ENCODE measurements around the gene GJB6. TPM values are rescaled to one million over a fixed set of nuclear protein-coding genes. Genes with fewer than 3 reads are reported as not detected.

The GJB6 gene
- total RNA-seq, 4 donors from 2014 or later, result 0.54 to 4.3 (median 1.7) TPM

DNA sequence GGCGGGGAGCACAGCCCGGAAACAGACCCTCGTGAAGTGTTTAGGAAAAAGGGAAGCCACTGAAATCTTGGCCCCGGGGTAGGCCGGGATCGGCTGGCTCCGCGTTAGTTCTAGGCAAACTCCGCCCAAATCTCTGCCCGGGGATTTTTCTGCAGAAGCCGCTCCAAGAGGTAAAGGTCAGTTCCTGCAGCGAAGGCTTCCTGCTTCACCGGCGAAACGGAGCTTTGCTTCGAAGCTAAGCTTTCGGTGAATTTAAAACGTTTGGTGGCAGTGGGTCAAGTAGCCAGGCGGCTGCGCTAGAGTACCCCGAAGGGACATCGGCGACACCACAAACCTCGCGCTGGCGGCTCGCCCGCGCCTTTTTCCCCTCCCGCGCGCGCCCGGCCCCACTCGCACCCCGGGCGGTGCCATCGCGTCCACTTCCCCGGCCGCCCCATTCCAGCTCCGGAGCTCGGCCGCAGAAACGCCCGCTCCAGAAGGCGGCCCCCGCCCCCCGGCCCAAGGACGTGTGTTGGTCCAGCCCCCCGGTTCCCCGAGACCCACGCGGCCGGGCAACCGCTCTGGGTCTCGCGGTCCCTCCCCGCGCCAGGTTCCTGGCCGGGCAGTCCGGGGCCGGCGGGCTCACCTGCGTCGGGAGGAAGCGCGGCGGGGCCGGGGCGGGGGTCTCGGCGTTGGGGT lies 39.8 kb downstream of the GJB6 start:
- TF ChIP-seq, protein P1, sequence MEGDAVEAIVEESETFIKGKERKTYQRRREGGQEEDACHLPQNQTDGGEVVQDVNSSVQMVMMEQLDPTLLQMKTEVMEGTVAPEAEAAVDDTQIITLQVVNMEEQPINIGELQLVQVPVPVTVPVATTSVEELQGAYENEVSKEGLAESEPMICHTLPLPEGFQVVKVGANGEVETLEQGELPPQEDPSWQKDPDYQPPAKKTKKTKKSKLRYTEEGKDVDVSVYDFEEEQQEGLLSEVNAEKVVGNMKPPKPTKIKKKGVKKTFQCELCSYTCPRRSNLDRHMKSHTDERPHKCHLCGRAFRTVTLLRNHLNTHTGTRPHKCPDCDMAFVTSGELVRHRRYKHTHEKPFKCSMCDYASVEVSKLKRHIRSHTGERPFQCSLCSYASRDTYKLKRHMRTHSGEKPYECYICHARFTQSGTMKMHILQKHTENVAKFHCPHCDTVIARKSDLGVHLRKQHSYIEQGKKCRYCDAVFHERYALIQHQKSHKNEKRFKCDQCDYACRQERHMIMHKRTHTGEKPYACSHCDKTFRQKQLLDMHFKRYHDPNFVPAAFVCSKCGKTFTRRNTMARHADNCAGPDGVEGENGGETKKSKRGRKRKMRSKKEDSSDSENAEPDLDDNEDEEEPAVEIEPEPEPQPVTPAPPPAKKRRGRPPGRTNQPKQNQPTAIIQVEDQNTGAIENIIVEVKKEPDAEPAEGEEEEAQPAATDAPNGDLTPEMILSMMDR (IDR thresholded peaks at IDR 0.05), result no peak
- TF ChIP-seq POLR2A (IDR thresholded peaks at IDR 0.05), result no peak
- peak overlapping the region; percentile 40 to 90 (median 64) for H3K4me3 ChIP-seq (replicated peaks in 1 of 3)
- WGBS, 2 donors, result 0 to 4% methylated on average over 17 to 42 of the region's 73 CpGs
- no peak overlapping the region for H3K27ac ChIP-seq
- intact Hi-C loops (cut with DNase I), result loop anchor here (5.0 kb wide), 1 partner anchor 290 kb away; no protein-coding TSS in a partner anchor
- H3K9me3 ChIP-seq, result no peaks in the 10 kb centered on the region
- H3K27me3 ChIP-seq, result no peaks in the 10 kb centered on the region
- peak; percentile 39 to 40 for DNase-seq
- H3K4me1 ChIP-seq, result peaks cover 5 to 22% of the 10 kb centered on the region in 2 donors
- H3K36me3 ChIP-seq, result no peaks in the 10 kb centered on the region

DNA sequence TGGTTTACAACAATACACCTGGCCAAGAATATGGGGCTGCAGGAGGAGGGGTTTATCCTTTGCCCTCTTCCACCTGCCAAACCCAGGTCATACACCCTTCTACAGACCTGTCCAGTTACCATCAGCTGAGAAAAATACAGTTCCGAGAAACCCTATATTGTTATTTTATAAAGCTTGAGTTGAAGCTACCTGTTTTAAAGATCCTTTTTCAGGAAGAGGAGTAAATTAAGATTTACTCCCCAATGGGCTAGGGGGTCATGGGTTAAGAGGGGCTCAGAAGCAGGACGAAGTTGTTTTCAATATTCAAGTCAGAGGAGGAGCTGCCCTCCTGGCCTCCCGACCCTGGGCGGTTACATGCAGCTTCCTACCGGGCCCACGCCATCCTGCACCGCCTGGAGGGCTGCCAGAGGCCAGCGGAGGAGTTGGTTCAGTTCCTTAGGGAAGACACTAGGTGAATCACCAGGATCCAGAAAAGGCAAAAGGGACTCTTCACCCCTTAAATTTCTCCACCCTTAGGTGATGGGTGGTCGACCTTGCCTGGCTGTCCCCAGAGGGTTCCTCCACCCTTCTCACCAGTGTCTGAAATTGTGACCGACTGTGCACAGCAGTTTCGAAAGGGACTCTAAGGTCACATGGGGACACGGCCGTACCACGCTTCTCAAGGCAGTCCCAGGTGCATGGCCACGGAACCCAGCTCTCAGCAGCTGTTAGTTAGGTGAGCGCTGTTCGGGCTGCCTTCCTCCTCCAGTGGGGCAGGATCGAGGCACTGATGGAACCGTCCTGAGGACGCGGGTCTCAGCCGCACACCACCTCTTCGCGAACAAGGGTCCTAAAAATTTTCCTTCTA lies 40.6 kb downstream of the GJB6 start:
- Histone ChIP-seq H3K9me3 (no peaks in the 10 kb centered on the region), H3K27me3 (no peaks in the 10 kb centered on the region), H3K36me3 (no peaks in the 10 kb centered on the region), H3K4me1 (peaks cover 5 to 22% of the 10 kb centered on the region in 2 donors), H3K27ac (no peak overlapping the region), H3K4me3 (replicated peaks in 1 of 3) (peak overlapping the region; percentile 40 to 90 (median 64))
- WGBS, 2 donors, result 38 to 41% methylated on average over 22 to 23 of the region's 24 CpGs
- peak; percentile 17 to 29 for DNase-seq
- TF ChIP-seq, protein P1 (IDR thresholded peaks at IDR 0.05), result no peak
- TF ChIP-seq POLR2A (IDR thresholded peaks at IDR 0.05), result no peak
- intact Hi-C loops (cut with DNase I), result loop anchor here (5.0 kb wide), 1 partner anchor 291 kb away; no protein-coding TSS in a partner anchor

DNA sequence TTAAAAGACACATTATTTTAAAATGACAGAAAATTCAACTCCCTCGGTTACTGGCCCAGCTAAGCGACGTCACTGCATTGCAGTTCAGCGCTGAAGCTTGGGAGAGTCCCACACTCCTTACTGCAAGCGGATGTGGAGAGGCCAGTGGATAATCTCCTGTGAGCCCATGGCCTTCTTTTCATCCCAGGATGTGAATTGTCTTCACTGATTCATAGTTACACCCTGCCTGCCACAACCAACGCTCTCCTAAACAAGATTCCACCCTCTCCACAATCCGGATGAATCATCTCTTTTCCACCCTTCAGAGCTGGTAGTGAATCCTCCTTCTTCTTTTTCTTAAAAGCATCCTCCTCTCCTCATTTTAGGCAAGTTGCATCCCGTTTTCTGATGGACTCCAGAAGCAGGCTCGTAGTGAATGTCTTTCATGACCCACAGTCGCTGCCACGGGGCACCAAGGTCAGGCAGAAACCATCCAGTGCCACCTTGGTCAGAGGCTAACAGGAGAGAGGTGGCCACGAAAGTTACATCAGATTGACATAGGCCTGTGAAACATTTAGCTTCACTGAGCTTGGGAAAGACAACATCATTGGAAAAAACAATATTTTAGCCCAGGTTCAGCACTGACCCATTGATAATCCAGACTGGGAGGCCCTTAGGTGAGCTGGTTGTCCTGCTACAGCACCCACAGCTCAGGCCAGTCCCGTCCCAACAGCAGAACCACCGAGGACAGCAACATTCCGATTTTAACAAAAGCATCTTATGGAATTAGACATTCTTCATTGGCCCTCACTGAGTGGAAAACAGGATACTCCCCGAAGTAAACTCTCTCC lies 41.4 kb downstream of the GJB6 start:
- no peaks in the 10 kb centered on the region for H3K9me3 ChIP-seq
- peaks cover 5 to 22% of the 10 kb centered on the region in 2 donors for H3K4me1 ChIP-seq
- DNase-seq, result no peak
- intact Hi-C loops (cut with DNase I), result loop anchor here (5.0 kb wide), 1 partner anchor 292 kb away; no protein-coding TSS in a partner anchor
- H3K27me3 ChIP-seq, result no peaks in the 10 kb centered on the region
- no peak overlapping the region for H3K4me3 ChIP-seq (replicated peaks in 1 of 3)
- H3K27ac ChIP-seq, result no peak overlapping the region
- TF ChIP-seq, protein P1 (IDR thresholded peaks at IDR 0.05), result no peak
- TF ChIP-seq POLR2A (IDR thresholded peaks at IDR 0.05), result no peak
- H3K36me3 ChIP-seq, result no peaks in the 10 kb centered on the region
- WGBS, 2 donors, result 92 to 93% methylated on average over 16 of the region's 16 CpGs

DNA sequence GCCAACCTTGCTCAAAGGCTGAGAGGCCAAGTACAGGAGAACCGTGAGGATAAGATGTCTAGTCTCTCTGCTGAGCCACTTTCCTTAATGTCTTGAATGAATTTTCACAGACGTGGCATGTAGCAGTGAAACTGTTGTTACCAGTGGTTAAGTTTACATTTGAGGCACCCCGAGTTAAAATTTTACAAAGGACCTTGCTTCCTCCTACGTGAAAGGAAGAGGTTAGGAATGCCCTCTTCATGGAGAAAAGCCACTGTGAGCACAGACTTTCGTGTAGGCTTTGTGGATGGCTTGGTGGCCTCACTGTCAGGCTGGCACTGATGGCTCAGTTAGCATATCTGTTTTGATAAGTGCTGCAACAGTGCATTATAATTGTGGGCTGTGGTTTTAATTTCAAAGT lies 42.0 kb downstream of the GJB6 start:
- no peak for DNase-seq
- H3K27ac ChIP-seq, result no peak overlapping the region
- TF ChIP-seq, protein P1 (IDR thresholded peaks at IDR 0.05), result no peak
- no peak for TF ChIP-seq POLR2A (IDR thresholded peaks at IDR 0.05)
- no peaks in the 10 kb centered on the region for H3K36me3 ChIP-seq
- 81 to 94% methylated on average over 5 of the region's 5 CpGs for WGBS, 2 donors
- no peak overlapping the region for H3K4me3 ChIP-seq (replicated peaks in 1 of 3)
- intact Hi-C loops (cut with DNase I), result loop anchor here (5.0 kb wide), 1 partner anchor 292 kb away; no protein-coding TSS in a partner anchor
- peaks cover 5 to 22% of the 10 kb centered on the region in 2 donors for H3K4me1 ChIP-seq
- H3K9me3 ChIP-seq, result no peaks in the 10 kb centered on the region
- no peaks in the 10 kb centered on the region for H3K27me3 ChIP-seq
